GM18951 (cell line): Measurements from ENCODE around the gene PSMB5.

ENCODE experiments used
- POLR2A ChIP-seq: IDR thresholded peaks from 4 replicates; pipeline ENCODE4 v1.6.1; 2011; ENCODE audit warnings: mild to moderate bottlenecking; ENCODE audit not compliant: insufficient read length, insufficient read depth; ENCODE audit errors: extremely low read depth
- in situ Hi-C: fragments of 300-500 bp; cut with MboI; formaldehyde crosslinking; loops from one replicate; pipeline ENCODE4 v1.12.0; 2022; ENCODE audit warnings: low sequenced_read_pairs, mixed read lengths, inconsistent platforms; ENCODE audit not compliant: unreplicated experiment

The PSMB5 gene

GRCh38 chr14:23034498-23035302 lies at the start of gene PSMB5:
Gene PSMB5, minus strand, starts transcription at chr14:23034900. Its CDS starts 19 bp downstream, at chr14:23034881.
- peak; percentile 85 for TF ChIP-seq POLR2A
- in situ Hi-C loops = no loop called here

- in situ Hi-C loops = no loop called here
- TF ChIP-seq POLR2A = no peak
These were observed 45.8 kb upstream of the PSMB5 start for GRCh38 chr14:23080474-23080873.

GRCh38 chr14:23079716-23080115 lies 45.0 kb upstream of the PSMB5 start:
- no peak for TF ChIP-seq POLR2A
- in situ Hi-C loops = no loop called here

- in situ Hi-C loops = no loop called here
- TF ChIP-seq POLR2A = no peak
These were observed 44.0 kb upstream of the PSMB5 start for GRCh38 chr14:23078692-23079116.

- in situ Hi-C loops = no loop called here
- no peak for TF ChIP-seq POLR2A
These were observed 43.3 kb upstream of the PSMB5 start for GRCh38 chr14:23077962-23078361.

GRCh38 chr14:23076785-23077408 lies 42.2 kb upstream of the PSMB5 start:
- in situ Hi-C loops = no loop called here
- no peak for TF ChIP-seq POLR2A

GRCh38 chr14:23074906-23075305 lies 40.2 kb upstream of the PSMB5 start:
- TF ChIP-seq POLR2A = no peak
- in situ Hi-C loops = loop anchor here (25.0 kb wide), 1 partner anchor 513 kb away; no protein-coding TSS in a partner anchor

GRCh38 chr14:23071921-23072539 lies 37.3 kb upstream of the PSMB5 start:
- in situ Hi-C loops = loop anchor here (25.0 kb wide), 1 partner anchor 510 kb away; no protein-coding TSS in a partner anchor
- no peak for TF ChIP-seq POLR2A

- in situ Hi-C loops = loop anchor here (25.0 kb wide), 1 partner anchor 509 kb away; no protein-coding TSS in a partner anchor
- peak; percentile 83 for TF ChIP-seq POLR2A
These were observed 36.7 kb upstream of the PSMB5 start for GRCh38 chr14:23071244-23071920.

GRCh38 chr14:23070262-23071129 lies 35.8 kb upstream of the PSMB5 start:
- in situ Hi-C loops = loop anchor here (25.0 kb wide), 1 partner anchor 508 kb away; no protein-coding TSS in a partner anchor
- TF ChIP-seq POLR2A = no peak

GRCh38 chr14:23069413-23069806 lies 34.7 kb upstream of the PSMB5 start:
- in situ Hi-C loops = loop anchor here (25.0 kb wide), 1 partner anchor 507 kb away; no protein-coding TSS in a partner anchor
- no peak for TF ChIP-seq POLR2A

GRCh38 chr14:23068789-23069412 lies 34.2 kb upstream of the PSMB5 start:
- in situ Hi-C loops = loop anchor here (25.0 kb wide), 1 partner anchor 507 kb away; no protein-coding TSS in a partner anchor
- TF ChIP-seq POLR2A = no peak
